ENCODE measurements around the gene PRKCZ.

PRKCZ gene

GRCh38 chr1:2209400-2210083 is 159.3 kb downstream of the PRKCZ start:
- no peak for DNase-seq (ENCODE audit: low read depth)

GRCh38 chr1:2210084-2210653 is 160.0 kb downstream of the PRKCZ start:
- DNase-seq (ENCODE audit: low read depth), result no peak

GRCh38 chr1:2210786-2211185 is 160.6 kb downstream of the PRKCZ start:
- no peak for DNase-seq (ENCODE audit: low read depth)

GRCh38 chr1:2212274-2212531 is 162.0 kb downstream of the PRKCZ start:
- DNase-seq (ENCODE audit: low read depth), result no peak

GRCh38 chr1:2212532-2213491 is 162.6 kb downstream of the PRKCZ start:
- DNase-seq (ENCODE audit: low read depth), result no peak

GRCh38 chr1:2213576-2214505 is 163.6 kb downstream of the PRKCZ start:
- DNase-seq (ENCODE audit: low read depth), result no peak

GRCh38 chr1:2214541-2215241 is 164.5 kb downstream of the PRKCZ start:
- no peak for DNase-seq (ENCODE audit: low read depth)

- DNase-seq (ENCODE audit: low read depth), result no peak
Observed at GRCh38 chr1:2215329-2215728, 165.1 kb downstream of the PRKCZ start.

- no peak for DNase-seq (ENCODE audit: low read depth)
Observed at GRCh38 chr1:2215909-2216766, 165.9 kb downstream of the PRKCZ start.

GRCh38 chr1:2216767-2217058 is 166.5 kb downstream of the PRKCZ start:
- DNase-seq (ENCODE audit: low read depth), result no peak

- DNase-seq (ENCODE audit: low read depth), result no peak
Observed at GRCh38 chr1:2221271-2221670, 171.1 kb downstream of the PRKCZ start.

- DNase-seq (ENCODE audit: low read depth), result no peak
Observed at GRCh38 chr1:2224170-2224584, 174.0 kb downstream of the PRKCZ start.

GRCh38 chr1:2224631-2225428 is 174.6 kb downstream of the PRKCZ start:
- DNase-seq (ENCODE audit: low read depth), result no peak

- no peak for DNase-seq (ENCODE audit: low read depth)
Observed at GRCh38 chr1:2226525-2227345, 176.5 kb downstream of the PRKCZ start.

GRCh38 chr1:2227346-2228156 is 177.3 kb downstream of the PRKCZ start:
- peak; percentile 89 for DNase-seq (ENCODE audit: low read depth)

GRCh38 chr1:2228157-2228594 is 178.0 kb downstream of the PRKCZ start, which contains the start of gene SKI:
Gene SKI, plus strand, starts transcription at chr1:2228319. Its CDS starts 448 bp downstream, at chr1:2228767.
- DNase-seq (ENCODE audit: low read depth), result no peak

- DNase-seq (ENCODE audit: low read depth), result no peak
Observed at GRCh38 chr1:2228694-2229036, 178.5 kb downstream of the PRKCZ start.

Measured in stimulated activated CD8-positive, alpha-beta memory T cell treated with anti-CD3 and anti-CD28 coated beads, Interleukin-4, amount 100 ng/mL, for 24 hours (primary cell).